ENCODE data around the gene RAB11FIP4. TPM values are rescaled to one million over a fixed set of nuclear protein-coding genes. Genes with fewer than 3 reads are reported as not detected.
A peak's percentile ranks its signal among the peaks of the same experiment; 100 is the strongest.

The RAB11FIP4 gene
- total and polyA plus RNA-seq, 2 donors (not counting 1 experiment from before 2014, with no cell fraction given) = 0.16 to 0.66 TPM

- H3K27me3 ChIP-seq (ENCODE audit: control insufficient read depth, insufficient read depth, low read length) = no peaks in the 10 kb centered on the region
- no peaks in the 10 kb centered on the region for H3K79me2 ChIP-seq (ENCODE audit: control insufficient read depth, insufficient read depth, low read length)
- no peak overlapping the region for H3K4me3 ChIP-seq (replicated peaks in 1 of 4; ENCODE audit: control extremely low read depth in 1 of 4, insufficient read depth in 1 of 4, low read depth in 3 of 4, low read length in 4 of 4)
- H3K4me2 ChIP-seq (ENCODE audit: extremely low read depth, insufficient read depth, low read length) = no peak overlapping the region
- no peaks in the 10 kb centered on the region for H3K4me1 ChIP-seq (ENCODE audit: control insufficient read depth, extremely low read depth, insufficient read depth, low read length)
- DNase-seq (ENCODE audit: low read depth in 2 of 2) = no peak
- H4K20me1 ChIP-seq (ENCODE audit: control insufficient read depth, extremely low read depth, insufficient read depth, low read length) = no peaks in the 10 kb centered on the region
- no peak overlapping the region for H2AFZ ChIP-seq (ENCODE audit: low read length)
- no peak overlapping the region for H3K27ac ChIP-seq (ENCODE audit: insufficient read depth, low read length)
- TF ChIP-seq EZH2 (IDR thresholded peaks at IDR 0.05; ENCODE audit: low read length, missing control alignments) = no peak
- TF ChIP-seq CTCF (conservative IDR thresholded peaks at IDR 0.05 in 1 of 2, IDR thresholded peaks at IDR 0.05 in 1 of 2; ENCODE audit: low read depth in 1 of 2, low read length in 2 of 2) = no peak
- H3K9me3 ChIP-seq (ENCODE audit: control insufficient read depth, insufficient read depth, low read depth, low read length) = no peaks in the 10 kb centered on the region
- H3K9ac ChIP-seq (ENCODE audit: insufficient read depth, low read length) = no peak overlapping the region
- H3K36me3 ChIP-seq (ENCODE audit: control insufficient read depth, insufficient read depth, low read length) = no peaks in the 10 kb centered on the region
Measured at GRCh38 chr17:31364012-31364411, 27.5 kb upstream of the RAB11FIP4 start.

- Histone ChIP-seq H3K9ac (ENCODE audit: insufficient read depth, low read length) (no peak overlapping the region), H3K79me2 (ENCODE audit: control insufficient read depth, insufficient read depth, low read length) (no peaks in the 10 kb centered on the region), H3K4me3 (replicated peaks in 1 of 4; ENCODE audit: control extremely low read depth in 1 of 4, insufficient read depth in 1 of 4, low read depth in 3 of 4, low read length in 4 of 4) (no peak overlapping the region), H3K4me2 (ENCODE audit: extremely low read depth, insufficient read depth, low read length) (no peak overlapping the region), H3K9me3 (ENCODE audit: control insufficient read depth, insufficient read depth, low read depth, low read length) (no peaks in the 10 kb centered on the region), H3K4me1 (ENCODE audit: control insufficient read depth, extremely low read depth, insufficient read depth, low read length) (no peaks in the 10 kb centered on the region), H3K27ac (ENCODE audit: insufficient read depth, low read length) (no peak overlapping the region), H3K27me3 (ENCODE audit: control insufficient read depth, insufficient read depth, low read length) (no peaks in the 10 kb centered on the region), H2AFZ (ENCODE audit: low read length) (no peak overlapping the region), H4K20me1 (ENCODE audit: control insufficient read depth, extremely low read depth, insufficient read depth, low read length) (no peaks in the 10 kb centered on the region), H3K36me3 (ENCODE audit: control insufficient read depth, insufficient read depth, low read length) (no peaks in the 10 kb centered on the region)
- no peak for DNase-seq (ENCODE audit: low read depth in 2 of 2)
- no peak for TF ChIP-seq EZH2 (IDR thresholded peaks at IDR 0.05; ENCODE audit: low read length, missing control alignments)
- no peak for TF ChIP-seq CTCF (conservative IDR thresholded peaks at IDR 0.05 in 1 of 2, IDR thresholded peaks at IDR 0.05 in 1 of 2; ENCODE audit: low read depth in 1 of 2, low read length in 2 of 2)
Measured at GRCh38 chr17:31366088-31366487, 25.4 kb upstream of the RAB11FIP4 start.

GRCh38 chr17:31369266-31369665, 22.2 kb upstream of the RAB11FIP4 start:
- Histone ChIP-seq H3K9me3 (ENCODE audit: control insufficient read depth, insufficient read depth, low read depth, low read length) (no peaks in the 10 kb centered on the region), H3K27me3 (ENCODE audit: control insufficient read depth, insufficient read depth, low read length) (no peaks in the 10 kb centered on the region), H2AFZ (ENCODE audit: low read length) (no peak overlapping the region), H3K9ac (ENCODE audit: insufficient read depth, low read length) (no peak overlapping the region), H3K27ac (ENCODE audit: insufficient read depth, low read length) (no peak overlapping the region), H3K79me2 (ENCODE audit: control insufficient read depth, insufficient read depth, low read length) (no peaks in the 10 kb centered on the region), H3K36me3 (ENCODE audit: control insufficient read depth, insufficient read depth, low read length) (no peaks in the 10 kb centered on the region), H3K4me2 (ENCODE audit: extremely low read depth, insufficient read depth, low read length) (no peak overlapping the region), H3K4me1 (ENCODE audit: control insufficient read depth, extremely low read depth, insufficient read depth, low read length) (no peaks in the 10 kb centered on the region), H4K20me1 (ENCODE audit: control insufficient read depth, extremely low read depth, insufficient read depth, low read length) (no peaks in the 10 kb centered on the region), H3K4me3 (replicated peaks in 1 of 4; ENCODE audit: control extremely low read depth in 1 of 4, insufficient read depth in 1 of 4, low read depth in 3 of 4, low read length in 4 of 4) (no peak overlapping the region)
- TF ChIP-seq EZH2 (IDR thresholded peaks at IDR 0.05; ENCODE audit: low read length, missing control alignments) (no peak), CTCF (conservative IDR thresholded peaks at IDR 0.05 in 1 of 2, IDR thresholded peaks at IDR 0.05 in 1 of 2; ENCODE audit: low read depth in 1 of 2, low read length in 2 of 2) (no peak)
- peak; percentile 45 to 63 for DNase-seq (ENCODE audit: low read depth in 2 of 2)
